IMR-90 (cell line): Measurements from ENCODE around the gene KIFC3. TPM values are rescaled to one million over a fixed set of nuclear protein-coding genes. Genes with fewer than 3 reads are reported as not detected.

Source experiments
- ATAC-seq: fragments of 200-7000 bp; cut with Tn5 transposase; 2 replicates; pipeline ENCODE4 v1.9.1; 2020; ENCODE audit warnings: low read depth, mild to moderate bottlenecking, moderate library complexity
- BruUV-seq: library from RNA; stranded (reverse); fragments of 400-500 nt; replicated peaks from 2 replicates; lab custom pipeline; 2021; lab: Mats Ljungman, UMichigan
- CTCF ChIA-PET: fragments of 300-600 bp; formaldehyde crosslinking; extraction: SDS; loops from one replicate; lab custom pipeline; 2021; ENCODE audit warnings: antibody characterized with exemption; lab: Yijun Ruan, JAX
- POLR2A ChIA-PET: fragments of 300-600 bp; sonication (Branson Sonifier 250); formaldehyde crosslinking; loops from one replicate; lab custom pipeline; 2022; ENCODE audit warnings: antibody characterized with exemption; ENCODE audit not compliant: unreplicated experiment; lab: Charles Lee
- DNase-seq: peaks from one replicate; pipeline ENCODE4 v3.0.0; 2013
- H2AFZ ChIP-seq: replicated peaks from 2 replicates; pipeline ENCODE3; 2013; ENCODE audit warnings: low read length, mild to moderate bottlenecking; ENCODE audit not compliant: poor library complexity
- H2AK5ac ChIP-seq: 2 replicates; pipeline ENCODE4 v1.6.1; 2013; ENCODE audit warnings: low read depth, low read length, inconsistent platforms
- H2AK9ac ChIP-seq: replicated peaks from 2 replicates; pipeline ENCODE3; 2013; ENCODE audit warnings: mild to moderate bottlenecking, low read depth, low read length, moderate library complexity; ENCODE audit not compliant: poor library complexity
- H2BK120ac ChIP-seq: 2 replicates; pipeline ENCODE4 v1.6.1; 2013; ENCODE audit warnings: low read depth, low read length, inconsistent platforms
- H2BK15ac ChIP-seq: 3 replicates; pipeline ENCODE4 v1.6.1; 2013; ENCODE audit warnings: low read depth, low read length, inconsistent platforms
- H2BK20ac ChIP-seq: 2 replicates; pipeline ENCODE4 v1.6.1; 2013; ENCODE audit warnings: low read depth, mild to moderate bottlenecking, inconsistent platforms, low read length, moderate library complexity
- H2BK5ac ChIP-seq: 2 replicates; pipeline ENCODE4 v1.6.1; 2013; ENCODE audit warnings: mild to moderate bottlenecking, low read depth, low read length, inconsistent platforms; ENCODE audit not compliant: poor library complexity, severe bottlenecking
- H3K14ac ChIP-seq: replicated peaks from 2 replicates; pipeline ENCODE4 v1.6.1; 2013; ENCODE audit warnings: low read depth, low read length, inconsistent platforms
- H3K18ac ChIP-seq: 2 replicates; pipeline ENCODE4 v1.6.1; 2013; ENCODE audit warnings: low read depth, low read length, control low read depth
- H3K23ac ChIP-seq: 2 replicates; pipeline ENCODE4 v1.6.1; 2013; ENCODE audit warnings: low read depth, low read length, inconsistent platforms
- H3K27ac ChIP-seq: 2 replicates; pipeline ENCODE4 v1.5.1; 2013; ENCODE audit warnings: mild to moderate bottlenecking, control low read depth, low read length; ENCODE audit not compliant: insufficient read depth
- H3K27me3 ChIP-seq: 2 replicates; pipeline ENCODE4 v1.6.1; 2013; ENCODE audit warnings: low read length; ENCODE audit not compliant: control insufficient read depth, insufficient read depth
- H3K36me3 ChIP-seq: 2 replicates; pipeline ENCODE4 v1.6.1; 2013; ENCODE audit warnings: low read length, mixed read lengths; ENCODE audit not compliant: control insufficient read depth, insufficient read depth
- H3K4ac ChIP-seq: 2 replicates; pipeline ENCODE4 v1.6.1; 2013; ENCODE audit warnings: low read depth, low read length, inconsistent platforms
- H3K4me1 ChIP-seq: 2 replicates; pipeline ENCODE4 v1.6.1; 2013; ENCODE audit warnings: low read length, mixed read lengths; ENCODE audit not compliant: control insufficient read depth, insufficient read depth
- H3K4me2 ChIP-seq: 2 replicates; pipeline ENCODE4 v1.6.1; 2013; ENCODE audit warnings: low read depth, mild to moderate bottlenecking, control low read depth, low read length, moderate library complexity
- H3K4me3 ChIP-seq: 2 replicates; pipeline ENCODE4 v1.5.1; 2013; ENCODE audit warnings: low read depth, mild to moderate bottlenecking, control low read depth, low read length, moderate library complexity; ENCODE audit not compliant: insufficient read depth
- H3K56ac ChIP-seq: 2 replicates; pipeline ENCODE4 v1.6.1; 2013; ENCODE audit warnings: low read length, inconsistent platforms; ENCODE audit not compliant: insufficient read depth; ENCODE audit errors: extremely low read depth
- H3K79me1 ChIP-seq, 2 experiments: 2 replicates each; pipeline ENCODE4 v1.6.1; 2013; ENCODE audit warnings: low read length in 2 of 2, inconsistent platforms in 1 of 2, low read depth in 1 of 2
- H3K9ac ChIP-seq: 2 replicates; pipeline ENCODE4 v1.6.1; 2013; ENCODE audit warnings: low read depth, low read length, control low read depth
- H3K9me1 ChIP-seq: 2 replicates; pipeline ENCODE4 v1.6.1; 2013; ENCODE audit warnings: low read length, inconsistent platforms; ENCODE audit not compliant: insufficient read depth
- H3K9me3 ChIP-seq: 2 replicates; pipeline ENCODE4 v1.6.1; 2013; ENCODE audit warnings: low read length; ENCODE audit not compliant: control insufficient read depth, insufficient read depth
- H4K20me1 ChIP-seq: 2 replicates; pipeline ENCODE4 v1.6.1; 2013; ENCODE audit warnings: low read length, inconsistent platforms; ENCODE audit not compliant: insufficient read depth
- H4K5ac ChIP-seq: 2 replicates; pipeline ENCODE4 v1.6.1; 2013; ENCODE audit warnings: mild to moderate bottlenecking, low read depth, low read length, control low read depth
- H4K8ac ChIP-seq, 2 experiments: 2 replicates each; pipeline ENCODE4 v1.6.1; 2013; ENCODE audit warnings: low read depth in 2 of 2, low read length in 2 of 2, control low read depth in 1 of 2, inconsistent platforms in 1 of 2
- H4K91ac ChIP-seq: 2 replicates; pipeline ENCODE4 v1.6.1; 2013; ENCODE audit warnings: low read depth, low read length, inconsistent platforms; ENCODE audit not compliant: insufficient read depth
- MAZ ChIP-seq: IDR thresholded peaks from 2 replicates; pipeline ENCODE4 v1.6.1; 2012; ENCODE audit warnings: low read depth, mild to moderate bottlenecking, low read length, improper control_type of control experiment, moderate library complexity, borderline replicate concordance
- WGBS, 2 experiments: methylation state at CpG; one replicate each; pipeline versions ENCODE4 v1.1.5 to v1.1.7; 2013; ENCODE audit warnings: missing lambda C conversion rate in 2 of 2; ENCODE audit not compliant: insufficient read length in 1 of 2; ENCODE audit errors: extremely low coverage in 2 of 2; 5-methylcytosine and 5-hydroxymethylcytosine counted together
- dilution Hi-C: fragments of 300-500 bp; cut with HindIII; formaldehyde crosslinking; loops from one replicate; pipeline ENCODE4 v1.14.3; 2018; ENCODE audit warnings: low sequenced_read_pairs; ENCODE audit not compliant: unreplicated experiment
- in situ Hi-C: fragments of 300-500 bp; cut with MboI; formaldehyde crosslinking; loops from 3 replicates; pipeline ENCODE4 v1.14.3; 2019; ENCODE audit warnings: low sequenced_read_pairs, inconsistent platforms, mixed read lengths
- intact Hi-C: fragments of 100-400 bp; cut with micrococcal nuclease; formaldehyde crosslinking; loops from 2 replicates; pipeline ENCODE4 v1.10.0; 2022
- polyA plus RNA-seq, 3 experiments: library from polyadenylated mRNA; depleted of rRNA; stranded (reverse); fragments of >200 nt; gene quantifications; 2 replicates each; pipeline ENCODE4 v1.2.3, GENCODE V29; 2012; ENCODE audit warnings: low replicate concordance in 1 of 3
- total RNA-seq: library from RNA; depleted of rRNA; stranded (reverse); fragments of >200 nt; gene quantifications from 2 replicates; pipeline ENCODE4 v1.2.3, GENCODE V29; 2012

The KIFC3 gene
- total and polyA plus RNA-seq, 2 of the 4 experiments (the other 2 are of a cell fraction) = 48.6 to 62.5 TPM

DNA sequence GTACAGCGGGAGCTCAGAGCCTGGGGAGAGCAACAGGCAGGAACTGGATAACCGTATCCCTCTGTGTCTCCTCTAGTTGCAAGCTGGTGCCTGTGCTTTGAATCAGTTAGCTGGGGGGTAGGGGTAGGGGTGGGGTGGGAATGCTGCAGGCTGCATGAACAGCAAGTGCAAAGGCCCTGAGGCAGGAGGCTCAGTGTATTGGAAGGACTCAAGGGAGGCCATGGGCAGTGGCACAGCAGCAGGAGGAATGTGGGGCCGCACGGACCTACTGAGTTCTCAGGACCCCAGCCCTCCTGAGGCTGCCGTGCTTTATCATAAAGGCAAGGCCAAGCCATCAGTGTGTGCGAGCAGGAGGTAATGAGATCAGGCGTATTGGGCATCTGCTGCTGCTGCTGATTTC is 63.4 kb downstream of the KIFC3 start:
- Histone ChIP-seq H3K4ac (no peak overlapping the region), H4K5ac (no peak overlapping the region), H4K91ac (no peak overlapping the region), H3K79me1 (peaks cover 0 to 22% of the 10 kb centered on the region in 2 experiments; a peak in 2 of 4 replicates), H2BK15ac (no peak overlapping the region), H3K4me3 (no peak overlapping the region), H3K4me2 (no peak overlapping the region), H2AK5ac (no peak overlapping the region), H3K14ac (no peak overlapping the region), H2BK5ac (no peak overlapping the region), H4K20me1 (no peaks in the 10 kb centered on the region), H2AFZ (no peak overlapping the region), H3K23ac (no peak overlapping the region), H3K27me3 (no peaks in the 10 kb centered on the region), H3K9me3 (no peaks in the 10 kb centered on the region), H2AK9ac (no peak overlapping the region), H4K8ac (no peak overlapping the region), H3K36me3 (peaks cover 1% of the 10 kb centered on the region), H3K18ac (no peak overlapping the region), H3K9me1 (peaks cover 3% of the 10 kb centered on the region; the same call in 1 of the 2 replicates), H2BK20ac (no peak overlapping the region), H3K4me1 (peaks cover 10% of the 10 kb centered on the region), H3K9ac (no peak overlapping the region), H3K27ac (no peak overlapping the region), H2BK120ac (no peak overlapping the region), H3K56ac (no peak overlapping the region)
- intact Hi-C loops (loop anchor here (5.0 kb wide), 3 partner anchors 147 to 388 kb away; partner anchors contain the start of gene CFAP20), in situ Hi-C loops (no loop called here), dilution Hi-C loops (no loop called here)
- CTCF ChIA-PET = no interaction called here
- DNase-seq = no peak
- POLR2A ChIA-PET = no interaction called here
- no TSS peak for BruUV-seq
- no peak for ATAC-seq
- WGBS, 2 experiments = 97% methylated on average over 5 of the region's 7 CpGs; no CpG with 5 or more reads in 1 of the 2 experiments
- no peak for TF ChIP-seq MAZ
